K562 (cell line): ENCODE results near the gene ZSCAN5C. TPM values are rescaled to one million over a fixed set of nuclear protein-coding genes. Genes with fewer than 3 reads are reported as not detected.

Experiments
- CEBPB ChIP-seq: fragments of 450-650 bp; IDR thresholded peaks from 2 replicates; pipeline ENCODE4 v1.6.1; 2016; ENCODE audit warnings: missing genetic modification characterization, missing compliant biosample characterization
- EHMT2 ChIP-seq: fragments of 450-650 bp; IDR thresholded peaks from 2 replicates; pipeline ENCODE4 v1.6.1; 2018; ENCODE audit warnings: antibody characterized with exemption
- EP300 ChIP-seq: IDR thresholded peaks from 2 replicates; pipeline ENCODE4 v1.6.1; 2012; ENCODE audit warnings: low read length, improper control_type of control experiment
- FOSL1 ChIP-seq: fragments of 200-800 bp; sonication (Bioruptor generic); conservative IDR thresholded peaks from 2 replicates; pipeline ENCODE4 v1.6.1; 2016; ENCODE audit warnings: missing genetic modification characterization, missing compliant biosample characterization
- HDAC2 ChIP-seq: fragments of 450-650 bp; IDR thresholded peaks from 2 replicates; pipeline ENCODE4 v1.6.1; 2016; ENCODE audit warnings: mild to moderate bottlenecking
- MAZ ChIP-seq, 2 experiments: fragments of 450-650 bp in 1 of 2; sonication (generic) in 1 of 2; formaldehyde crosslinking; IDR thresholded peaks in 1 of 2; conservative IDR thresholded peaks in 1 of 2; 2 replicates each; pipeline versions ENCODE4 v1.4.0 to v1.5.0; 2020; ENCODE audit warnings: mild to moderate bottlenecking in 1 of 2, missing genetic modification reagents in 1 of 2
- MBD2 ChIP-seq: sonication (generic); IDR thresholded peaks from 2 replicates; pipeline ENCODE4 v1.6.1; 2016; ENCODE audit warnings: low read depth, borderline replicate concordance
- NCOR1 ChIP-seq: fragments of 450-650 bp; IDR thresholded peaks from 2 replicates; pipeline ENCODE4 v1.6.1; 2016; ENCODE audit warnings: mild to moderate bottlenecking, moderate library complexity
- NFIC ChIP-seq: fragments of 450-650 bp; IDR thresholded peaks from 2 replicates; pipeline ENCODE4 v1.6.1; 2017; ENCODE audit warnings: mild to moderate bottlenecking, inconsistent platforms
- PML ChIP-seq: IDR thresholded peaks from 2 replicates; pipeline ENCODE4 v1.6.1; 2012; ENCODE audit warnings: low read length, inconsistent platforms
- PRDM10 ChIP-seq: fragments of 450-650 bp; IDR thresholded peaks from 2 replicates; pipeline ENCODE4 v1.6.1; 2018; ENCODE audit not compliant: partially characterized antibody
- SOX6 ChIP-seq: fragments of 450-650 bp; IDR thresholded peaks from 2 replicates; pipeline ENCODE4 v1.6.1; 2014; ENCODE audit warnings: mild to moderate bottlenecking
- STAT5A ChIP-seq: IDR thresholded peaks from 2 replicates; pipeline ENCODE4 v1.6.1; 2012; ENCODE audit warnings: low read length, inconsistent platforms, borderline replicate concordance
- TBL1XR1 ChIP-seq, 2 experiments: IDR thresholded peaks; 2 replicates each; pipeline ENCODE4 v1.6.1; 2012; ENCODE audit warnings: improper control_type of control experiment in 2 of 2, low read length in 2 of 2, mild to moderate bottlenecking in 1 of 2
- THRB ChIP-seq: fragments of 450-650 bp; formaldehyde crosslinking; conservative IDR thresholded peaks from 2 replicates; pipeline ENCODE4 v1.4.0; 2022; ENCODE audit warnings: mild to moderate bottlenecking, missing genetic modification characterization
- ZBTB11 ChIP-seq, 3 experiments: fragments of 200-800 bp in 1 of 3; fragments of 250-450 bp in 1 of 3; fragments of 450-650 bp in 1 of 3; sonication (Bioruptor Pico) in 1 of 3; sonication (Bioruptor generic) in 1 of 3; formaldehyde crosslinking in 1 of 3; IDR thresholded peaks; 2 replicates each; pipeline versions ENCODE4 v1.6.1 to v1.8.0; 2016 to 2022; ENCODE audit warnings: mild to moderate bottlenecking in 2 of 3, missing genetic modification characterization in 2 of 3, missing compliant biosample characterization in 1 of 3, moderate library complexity in 1 of 3
- ZBTB34 ChIP-seq: fragments of 250-450 bp; sonication (Bioruptor Pico); IDR thresholded peaks from 2 replicates; pipeline ENCODE4 v1.8.0; 2021; ENCODE audit warnings: mild to moderate bottlenecking, moderate library complexity
- ZKSCAN8 ChIP-seq: fragments of 200-800 bp; sonication (Bioruptor generic); IDR thresholded peaks from 2 replicates; pipeline ENCODE4 v1.6.1; 2016; ENCODE audit warnings: missing genetic modification characterization, missing compliant biosample characterization
- polyA plus RNA-seq, 8 experiments: library from polyadenylated mRNA; depleted of rRNA in 4 of 8; stranded (reverse) in 5 of 8; unstranded in 3 of 8; fragments of >200 nt; fragmentation: Nextera tagmentation in 2 of 8; fragmentation: Illumina TruSeq in 1 of 8; extraction: Ambion mirVana in 2 of 8; extraction: Trizol in 1 of 8; gene quantifications; 2 replicates each; pipeline versions ENCODE4 v1.2.1 to v1.2.3, GENCODE V29; 2011 to 2014; ENCODE audit warnings: inconsistent platforms in 1 of 8, missing spikeins in 1 of 8
- total RNA-seq, 7 experiments: library from RNA; depleted of rRNA in 6 of 7; stranded (reverse); fragments of >200 nt in 6 of 7; fragmentation: Illumina TruSeq in 2 of 7; extraction: Trizol in 2 of 7; gene quantifications; 2 replicates each; pipeline versions ENCODE4 v1.2.1 to v1.2.3, GENCODE V29; 2011 to 2021; ENCODE audit warnings: low replicate concordance in 1 of 7

The ZSCAN5C gene
- total and polyA plus RNA-seq, 9 of the 15 experiments (the other 6 are each of a cell fraction or from before 2014, with no cell fraction given): 0.07 TPM; not detected in 8

- TF ChIP-seq NFIC: peak; percentile 78
- TF ChIP-seq FOSL1 (tag): peak; percentile 20; the same call in 1 of the 2 replicates
- 0 out of 4 replicates have a peak, but pooled peaks of 1 of the 2 experiments have one; percentile 48 for TF ChIP-seq MAZ (CRISPR knock-in tag; conservative IDR thresholded peaks at IDR 0.05 in 1 of 2, IDR thresholded peaks at IDR 0.05 in 1 of 2)
- 0 out of 2 replicates have a peak, but pooled peaks have one; percentile 8 for TF ChIP-seq THRB
- TF ChIP-seq ZBTB34 (CRISPR knock-in tag): peak; percentile 54; the same call in 1 of the 2 replicates
- peak in 1 of 2 experiments; percentile 76; a peak in 2 of 4 replicates for TF ChIP-seq TBL1XR1 (IDR thresholded peaks at IDR 0.05; ENCODE audit: low read length in 2 of 2)
- peak; percentile 45; the same call in 1 of the 2 replicates for TF ChIP-seq STAT5A
- peak; percentile 75 for TF ChIP-seq HDAC2
- peak; percentile 83; the same call in 1 of the 2 replicates for TF ChIP-seq ZKSCAN8 (CRISPR knock-in tag)
- TF ChIP-seq CEBPB: peak; percentile 43
- TF ChIP-seq PML: peak; percentile 67
- peak in 1 of 3 experiments; percentile 60; a peak in 1 of 6 replicates for TF ChIP-seq ZBTB11 (CRISPR knock-in tag; IDR thresholded peaks at IDR 0.05)
- peak; percentile 74; the same call in 1 of the 2 replicates for TF ChIP-seq EP300
- TF ChIP-seq EHMT2: 0 out of 2 replicates have a peak, but pooled peaks have one; percentile 26
- 0 out of 2 replicates have a peak, but pooled peaks have one; percentile 36 for TF ChIP-seq MBD2
- peak; percentile 32; the same call in 1 of the 2 replicates for TF ChIP-seq SOX6
- peak; percentile 16 for TF ChIP-seq PRDM10
- peak; percentile 89 for TF ChIP-seq NCOR1
These were observed 46.8 kb downstream of the ZSCAN5C start (continued) for GRCh38 chr19:56248736-56249338.
